ENCODE results near the gene CAMK2A. TPM values are rescaled to one million over a fixed set of nuclear protein-coding genes. Genes with fewer than 3 reads are reported as not detected.

The CAMK2A gene
- total RNA-seq, 4 donors from 2014 or later, result 32.0 to 78.1 (median 48.6) TPM

DNA sequence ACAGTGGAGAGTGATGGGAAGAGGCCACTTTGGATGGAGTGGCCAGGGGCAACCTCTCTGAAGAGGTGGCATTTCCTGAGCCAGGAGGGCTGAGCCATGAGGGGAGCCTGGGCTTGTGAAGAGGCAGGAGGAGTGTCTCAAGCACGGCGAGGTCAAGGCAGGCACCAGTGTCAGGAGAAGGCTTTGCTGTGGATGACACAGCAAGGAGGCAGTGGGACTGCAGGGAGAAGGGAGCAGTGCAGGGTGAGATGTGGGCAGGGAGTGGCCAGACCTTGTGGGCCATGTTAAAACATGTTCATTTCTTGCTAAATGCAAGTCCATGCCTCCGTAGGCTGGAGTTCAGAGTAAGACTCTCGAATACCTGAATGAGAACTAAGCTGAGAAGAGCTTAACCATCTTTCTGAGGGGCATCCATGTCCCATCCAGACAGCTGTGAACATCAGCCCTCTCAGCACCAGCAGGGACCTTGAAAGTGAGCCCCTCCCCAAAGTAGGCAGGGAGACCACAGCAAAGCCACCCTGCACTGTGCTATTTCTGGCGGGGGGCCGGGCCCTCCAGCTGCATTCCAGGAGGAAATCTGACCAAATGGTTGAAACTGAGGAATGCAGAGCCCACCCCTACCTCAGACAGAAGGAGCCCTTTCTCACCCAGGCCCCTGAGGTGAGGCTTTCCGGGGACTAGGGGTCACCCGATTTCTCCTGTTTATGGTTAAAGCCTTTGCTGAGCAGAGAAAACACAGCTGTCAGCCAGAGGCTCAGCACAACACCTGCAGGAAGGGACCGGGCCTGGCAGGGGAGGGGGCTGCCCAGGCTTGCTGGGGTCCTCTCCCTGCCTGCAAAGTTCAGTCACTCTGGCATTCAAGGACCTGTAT lies 29.3 kb upstream of the CAMK2A start:
- Histone ChIP-seq H3K9me3 (no peaks in the 10 kb centered on the region), H3K4me3 (no peak overlapping the region), H3K4me1 (peaks cover 0 to 11% of the 10 kb centered on the region in 2 donors), H3K27ac (peak overlapping the region in 1 of 4 donors; percentile 58), H3K27me3 (no peaks in the 10 kb centered on the region), H3K36me3 (no peaks in the 10 kb centered on the region)
- in situ Hi-C loops (cut with MboI; ENCODE audit: low sequenced_read_pairs in 4 of 4), result no loop called here
- TF ChIP-seq CTCF (IDR thresholded peaks at IDR 0.05 in 4 of 5, conservative IDR thresholded peaks at IDR 0.05 in 1 of 5) (no peak), POLR2A (IDR thresholded peaks at IDR 0.05) (no peak)
- intact Hi-C loops (cut with DNase I; ENCODE audit: low total_unique reads), result no loop called here
- DNase-seq, result no peak
- ATAC-seq, result no peak

DNA sequence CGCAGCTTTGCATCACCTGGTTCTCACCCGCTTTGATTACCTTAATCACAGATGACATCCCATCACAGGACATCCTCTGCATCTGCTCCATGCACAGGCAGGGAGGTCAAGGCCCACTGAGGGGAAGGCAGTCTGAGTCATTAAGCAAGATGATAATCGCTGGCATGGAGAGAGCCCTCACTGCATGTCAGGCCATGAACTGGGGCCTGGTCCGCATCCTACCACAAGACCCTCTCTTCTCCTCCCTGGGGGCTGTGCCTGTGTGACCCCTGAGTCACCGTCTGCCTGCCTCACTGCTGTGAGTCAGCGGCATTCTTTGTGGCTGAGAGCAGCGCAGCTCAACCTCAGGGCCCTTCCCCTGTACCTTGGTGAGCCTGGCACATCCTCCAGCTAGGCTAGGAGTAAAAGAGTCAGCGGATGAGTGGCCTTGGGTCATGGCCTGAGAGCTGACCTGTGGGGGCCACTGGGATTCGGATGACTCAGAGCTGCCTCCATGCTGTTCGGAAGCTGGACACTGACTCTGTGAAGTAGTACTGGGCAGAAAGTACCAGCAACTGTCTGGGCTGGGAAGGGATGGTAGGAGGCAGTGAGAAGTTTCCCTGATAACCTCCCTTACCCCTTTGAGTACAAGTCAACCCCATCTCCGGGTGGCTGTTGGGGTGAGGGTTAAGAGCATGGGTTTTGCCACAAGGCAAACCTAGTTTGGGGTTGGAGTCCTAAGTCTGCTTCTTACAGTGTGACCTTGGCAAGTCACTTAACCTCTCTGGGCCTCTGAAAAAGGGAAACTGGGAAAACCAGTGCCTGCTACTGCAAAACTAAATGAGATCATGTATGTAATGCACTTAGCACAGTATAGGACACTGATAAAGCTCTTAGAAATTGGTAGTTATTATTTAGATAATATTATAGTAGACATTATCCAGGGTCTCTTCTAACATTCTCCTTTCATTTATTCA lies 27.8 kb upstream of the CAMK2A start:
- TF ChIP-seq POLR2A (IDR thresholded peaks at IDR 0.05) (no peak), CTCF (IDR thresholded peaks at IDR 0.05 in 4 of 5, conservative IDR thresholded peaks at IDR 0.05 in 1 of 5) (no peak)
- in situ Hi-C loops (cut with MboI; ENCODE audit: low sequenced_read_pairs in 4 of 4), result no loop called here
- DNase-seq (no peak), ATAC-seq (peak in 1 of 2 donors; percentile 34)
- no peaks in the 10 kb centered on the region for H3K9me3 ChIP-seq
- peaks cover 0 to 15% of the 10 kb centered on the region in 2 donors for H3K4me1 ChIP-seq
- H3K4me3 ChIP-seq, result no peak overlapping the region
- no peaks in the 10 kb centered on the region for H3K36me3 ChIP-seq
- intact Hi-C loops (cut with DNase I; ENCODE audit: low total_unique reads), result no loop called here
- no peaks in the 10 kb centered on the region for H3K27me3 ChIP-seq
- H3K27ac ChIP-seq, result no peak overlapping the region

GRCh38 chr5:150316320-150316719 lies 26.7 kb upstream of the CAMK2A start:
- no peak overlapping the region for H3K27ac ChIP-seq
- no peaks in the 10 kb centered on the region for H3K9me3 ChIP-seq
- no peaks in the 10 kb centered on the region for H3K36me3 ChIP-seq
- ATAC-seq (no peak), DNase-seq (no peak)
- intact Hi-C loops (cut with DNase I; ENCODE audit: low total_unique reads), result no loop called here
- H3K4me3 ChIP-seq, result no peak overlapping the region
- H3K4me1 ChIP-seq, result peaks cover 0 to 15% of the 10 kb centered on the region in 2 donors
- no peak for TF ChIP-seq POLR2A (IDR thresholded peaks at IDR 0.05)
- in situ Hi-C loops (cut with MboI; ENCODE audit: low sequenced_read_pairs in 4 of 4), result no loop called here
- H3K27me3 ChIP-seq, result no peaks in the 10 kb centered on the region

- Histone ChIP-seq H3K4me1 (peaks cover 0 to 12% of the 10 kb centered on the region in 2 donors), H3K36me3 (no peaks in the 10 kb centered on the region), H3K27me3 (no peaks in the 10 kb centered on the region), H3K4me3 (no peak overlapping the region), H3K27ac (no peak overlapping the region), H3K9me3 (no peaks in the 10 kb centered on the region)
- TF ChIP-seq CTCF (IDR thresholded peaks at IDR 0.05 in 4 of 5, conservative IDR thresholded peaks at IDR 0.05 in 1 of 5) (no peak), POLR2A (IDR thresholded peaks at IDR 0.05) (no peak)
- no peak for ATAC-seq
- in situ Hi-C loops (cut with MboI; ENCODE audit: low sequenced_read_pairs in 4 of 4), result no loop called here
- intact Hi-C loops (cut with DNase I; ENCODE audit: low total_unique reads), result no loop called here
- DNase-seq, result no peak
These were observed 25.7 kb upstream of the CAMK2A start for GRCh38 chr5:150315245-150315644.

Data from gastrocnemius medialis (tissue), 4 donors.